Transverse colon (tissue), 4 donors: ENCODE results near the gene SLC17A9. TPM values are rescaled to one million over a fixed set of nuclear protein-coding genes. Genes with fewer than 3 reads are reported as not detected.

Experiments
- DNase-seq: peaks from one replicate; pipeline ENCODE4 v3.0.0-alpha.2; 2019
- H3K27ac ChIP-seq, 4 donors: fragments of 200-600 bp; sonication (generic); 2 replicates each; pipeline ENCODE4 v1.5.1; 2016 to 2018; ENCODE audit warnings: inconsistent platforms in 4 of 4
- H3K27me3 ChIP-seq: fragments of 200-600 bp; sonication (generic); 2 replicates; pipeline ENCODE4 v1.5.1; 2017; ENCODE audit warnings: inconsistent platforms
- H3K36me3 ChIP-seq, 4 donors: fragments of 200-600 bp; sonication (generic); 2 replicates each; pipeline ENCODE4 v1.5.1; 2017 to 2019; ENCODE audit warnings: inconsistent platforms in 4 of 4
- H3K4me1 ChIP-seq, 4 donors: fragments of 200-600 bp; sonication (generic); 2 replicates each; pipeline ENCODE4 v1.5.1; 2017 to 2020; ENCODE audit warnings: inconsistent platforms in 4 of 4
- H3K4me3 ChIP-seq, 4 donors: fragments of 200-600 bp; sonication (generic); 1 replicate in 1 of 4; 2 replicates in 3 of 4; pipeline versions ENCODE4 v1.5.1 to v1.6.1; 2017 to 2019; ENCODE audit warnings: inconsistent platforms in 4 of 4
- H3K9me3 ChIP-seq, 2 donors: fragments of 200-600 bp; sonication (generic); 2 replicates each; pipeline ENCODE4 v1.5.1; 2017 to 2019; ENCODE audit warnings: inconsistent platforms in 2 of 2
- EP300 ChIP-seq: sonication (generic); formaldehyde crosslinking; IDR thresholded peaks from one replicate; pipeline ENCODE4 v1.6.1; 2017; ENCODE audit warnings: antibody characterized with exemption, low read depth
- POLR2A ChIP-seq: fragments of 450-650 bp; IDR thresholded peaks from one replicate; pipeline ENCODE4 v1.6.1; 2016; ENCODE audit warnings: antibody characterized with exemption, mild to moderate bottlenecking, moderate library complexity
- POLR2AphosphoS5 ChIP-seq, 3 donors: sonication (generic); formaldehyde crosslinking; IDR thresholded peaks; one replicate each; pipeline ENCODE4 v1.6.1; 2016; ENCODE audit warnings: antibody characterized with exemption in 3 of 3
- WGBS, 2 donors: methylation state at CpG; one replicate each; pipeline ENCODE4 v1.1.5; 2018; ENCODE audit warnings: low coverage in 1 of 2; 5-methylcytosine and 5-hydroxymethylcytosine counted together
- in situ Hi-C, 4 donors: fragments of 200-750 bp; cut with MboI; loops; one replicate each; pipeline versions ENCODE4 v1.15.0 to v1.15.1; 2017; ENCODE audit warnings: low sequenced_read_pairs in 3 of 4, low pct_ligation_motif_present in 1 of 4, low pct_unique_long_range_greater_than_20kb in 1 of 4
- intact Hi-C: fragments of 100-400 bp; cut with DNase I; formaldehyde crosslinking; loops from one replicate; pipeline ENCODE4 v1.15.1; 2023; ENCODE audit warnings: low total_unique reads
- total RNA-seq, 4 donors: library from RNA; depleted of rRNA; stranded (reverse); fragments of >200 nt; gene quantifications; one replicate each; pipeline ENCODE4 v1.1.0, GENCODE V29; 2016
- TF ChIP-seq, protein P1 (sequence below), 5 experiments: fragments of 200-600 bp in 3 of 5; fragments of 450-650 bp in 2 of 5; sonication (generic) in 3 of 5; IDR thresholded peaks; 1 replicate in 2 of 5; 2 replicates in 3 of 5; pipeline ENCODE4 v1.5.1; 2016 to 2017; ENCODE audit warnings: antibody characterized with exemption in 5 of 5, inconsistent platforms in 3 of 5, mild to moderate bottlenecking in 2 of 5, moderate library complexity in 1 of 5

The SLC17A9 gene
- total RNA-seq, 4 donors from 2014 or later = 2.8 to 32.9 (median 4.6) TPM

DNA sequence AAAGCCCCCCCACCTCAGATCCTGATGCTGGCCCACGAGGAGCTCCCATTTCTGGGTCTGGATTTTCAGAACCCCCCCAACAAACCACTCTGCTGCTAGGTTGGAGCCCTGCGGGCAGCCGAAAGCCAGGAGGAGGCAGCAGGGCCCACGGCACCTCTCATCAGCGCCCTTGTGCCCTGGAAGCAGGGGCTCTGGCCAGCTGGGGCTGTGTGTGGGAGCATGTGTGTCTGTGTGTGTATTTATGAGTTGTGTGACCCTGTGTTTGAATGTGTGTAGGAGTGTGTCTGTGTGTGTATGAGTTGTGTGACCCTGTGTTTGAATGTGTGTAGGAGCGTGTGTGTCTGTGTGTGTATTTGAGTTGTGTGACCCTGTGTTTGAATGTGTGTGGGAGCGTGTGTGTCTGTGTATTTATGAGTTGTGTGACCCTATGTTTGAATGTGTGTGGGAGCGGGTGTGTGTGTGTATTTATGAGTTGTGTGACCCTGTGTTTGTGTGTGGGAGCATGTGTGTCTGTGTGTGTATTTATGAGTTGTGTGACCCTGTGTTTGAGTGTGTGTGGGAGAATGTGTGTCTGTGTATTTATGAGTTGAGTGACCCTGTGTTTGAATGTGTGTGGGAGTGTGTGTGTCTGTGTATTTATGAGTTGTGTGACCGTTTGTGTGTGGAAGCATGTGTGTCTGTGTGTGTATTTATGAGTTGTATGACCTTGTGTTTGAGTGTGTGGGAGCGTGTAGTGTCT lies 18.9 kb downstream of the SLC17A9 start:
- DNase-seq = no peak
- Histone ChIP-seq H3K27me3 (peaks cover 60% of the 10 kb centered on the region), H3K27ac (no peak overlapping the region), H3K9me3 (no peaks in the 10 kb centered on the region), H3K4me3 (no peak overlapping the region), H3K36me3 (no peaks in the 10 kb centered on the region), H3K4me1 (peaks cover 6 to 11% (median 7%) of the 10 kb centered on the region in 4 donors)
- intact Hi-C loops (no loop called here), in situ Hi-C loops (no loop called here)
- TF ChIP-seq EP300 (no peak), POLR2A (no peak), POLR2AphosphoS5 (IDR thresholded peaks at IDR 0.05) (no peak)
- TF ChIP-seq, protein P1, sequence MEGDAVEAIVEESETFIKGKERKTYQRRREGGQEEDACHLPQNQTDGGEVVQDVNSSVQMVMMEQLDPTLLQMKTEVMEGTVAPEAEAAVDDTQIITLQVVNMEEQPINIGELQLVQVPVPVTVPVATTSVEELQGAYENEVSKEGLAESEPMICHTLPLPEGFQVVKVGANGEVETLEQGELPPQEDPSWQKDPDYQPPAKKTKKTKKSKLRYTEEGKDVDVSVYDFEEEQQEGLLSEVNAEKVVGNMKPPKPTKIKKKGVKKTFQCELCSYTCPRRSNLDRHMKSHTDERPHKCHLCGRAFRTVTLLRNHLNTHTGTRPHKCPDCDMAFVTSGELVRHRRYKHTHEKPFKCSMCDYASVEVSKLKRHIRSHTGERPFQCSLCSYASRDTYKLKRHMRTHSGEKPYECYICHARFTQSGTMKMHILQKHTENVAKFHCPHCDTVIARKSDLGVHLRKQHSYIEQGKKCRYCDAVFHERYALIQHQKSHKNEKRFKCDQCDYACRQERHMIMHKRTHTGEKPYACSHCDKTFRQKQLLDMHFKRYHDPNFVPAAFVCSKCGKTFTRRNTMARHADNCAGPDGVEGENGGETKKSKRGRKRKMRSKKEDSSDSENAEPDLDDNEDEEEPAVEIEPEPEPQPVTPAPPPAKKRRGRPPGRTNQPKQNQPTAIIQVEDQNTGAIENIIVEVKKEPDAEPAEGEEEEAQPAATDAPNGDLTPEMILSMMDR (IDR thresholded peaks at IDR 0.05) = no peak
- WGBS, 2 donors = 72% methylated on average over 10 of the region's 10 CpGs; no CpG with 5 or more reads in 1 of the 2 donors

DNA sequence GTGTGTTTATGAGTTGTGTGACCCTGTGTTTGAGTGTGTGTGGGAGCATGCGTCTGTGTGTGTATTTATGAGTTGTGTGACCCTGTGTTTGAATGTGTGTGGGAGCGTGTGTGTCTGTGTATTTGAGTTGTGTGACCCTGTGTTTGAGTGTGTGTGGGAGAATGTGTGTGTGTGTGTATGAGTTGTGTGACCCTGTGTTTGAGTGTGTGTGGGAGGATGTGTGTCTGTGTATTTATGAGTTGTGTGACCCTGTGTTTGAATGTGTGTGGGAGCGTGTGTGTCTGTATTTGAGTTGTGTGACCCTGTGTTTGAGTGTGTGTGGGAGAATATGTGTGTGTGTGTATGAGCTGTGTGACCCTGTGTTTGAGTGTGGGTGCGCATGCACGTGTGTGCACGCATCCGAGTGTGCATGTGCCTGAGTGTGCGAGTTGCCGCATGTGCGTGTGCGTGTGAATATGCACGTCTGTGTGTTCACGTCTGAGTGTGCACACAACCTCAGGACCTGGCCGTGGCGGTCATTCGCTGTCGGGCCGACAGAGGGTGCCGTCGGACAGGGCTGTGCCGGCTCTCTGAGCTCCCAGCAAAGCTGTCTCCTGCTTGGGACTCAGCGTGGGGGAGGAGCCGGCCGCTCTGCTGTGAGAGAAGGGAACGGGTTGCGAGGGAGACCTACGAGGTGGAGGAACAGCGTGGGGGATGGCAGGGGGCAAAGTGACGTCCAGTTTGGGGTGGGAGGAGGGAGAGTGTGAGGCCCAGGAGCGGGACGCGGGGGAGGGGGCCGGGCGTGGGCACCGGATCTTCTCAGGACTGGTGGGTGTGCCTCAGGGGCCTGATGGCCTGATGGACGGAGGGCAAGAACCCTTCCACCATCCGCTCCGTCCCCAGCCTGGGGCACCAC lies 19.7 kb downstream of the SLC17A9 start:
- 0 to 4% methylated on average over 1 to 38 of the region's 38 CpGs for WGBS, 2 donors
- Histone ChIP-seq H3K4me1 (peaks cover 6 to 11% (median 7%) of the 10 kb centered on the region in 4 donors), H3K27ac (no peak overlapping the region), H3K36me3 (no peaks in the 10 kb centered on the region), H3K4me3 (peak overlapping the region in 2 of 4 donors; percentile 7 to 16), H3K9me3 (no peaks in the 10 kb centered on the region), H3K27me3 (peaks cover 68% of the 10 kb centered on the region)
- TF ChIP-seq EP300 = no peak
- no peak for TF ChIP-seq POLR2AphosphoS5 (IDR thresholded peaks at IDR 0.05)
- no peak for TF ChIP-seq POLR2A
- TF ChIP-seq, protein P1 (IDR thresholded peaks at IDR 0.05) = peak; percentile 83 to 93 (median 89)
- intact Hi-C loops = loop anchor here (2.0 kb wide), 1 partner anchor 37 kb away; no protein-coding TSS in a partner anchor
- in situ Hi-C loops = no loop called here
- peak; percentile 89 for DNase-seq

DNA sequence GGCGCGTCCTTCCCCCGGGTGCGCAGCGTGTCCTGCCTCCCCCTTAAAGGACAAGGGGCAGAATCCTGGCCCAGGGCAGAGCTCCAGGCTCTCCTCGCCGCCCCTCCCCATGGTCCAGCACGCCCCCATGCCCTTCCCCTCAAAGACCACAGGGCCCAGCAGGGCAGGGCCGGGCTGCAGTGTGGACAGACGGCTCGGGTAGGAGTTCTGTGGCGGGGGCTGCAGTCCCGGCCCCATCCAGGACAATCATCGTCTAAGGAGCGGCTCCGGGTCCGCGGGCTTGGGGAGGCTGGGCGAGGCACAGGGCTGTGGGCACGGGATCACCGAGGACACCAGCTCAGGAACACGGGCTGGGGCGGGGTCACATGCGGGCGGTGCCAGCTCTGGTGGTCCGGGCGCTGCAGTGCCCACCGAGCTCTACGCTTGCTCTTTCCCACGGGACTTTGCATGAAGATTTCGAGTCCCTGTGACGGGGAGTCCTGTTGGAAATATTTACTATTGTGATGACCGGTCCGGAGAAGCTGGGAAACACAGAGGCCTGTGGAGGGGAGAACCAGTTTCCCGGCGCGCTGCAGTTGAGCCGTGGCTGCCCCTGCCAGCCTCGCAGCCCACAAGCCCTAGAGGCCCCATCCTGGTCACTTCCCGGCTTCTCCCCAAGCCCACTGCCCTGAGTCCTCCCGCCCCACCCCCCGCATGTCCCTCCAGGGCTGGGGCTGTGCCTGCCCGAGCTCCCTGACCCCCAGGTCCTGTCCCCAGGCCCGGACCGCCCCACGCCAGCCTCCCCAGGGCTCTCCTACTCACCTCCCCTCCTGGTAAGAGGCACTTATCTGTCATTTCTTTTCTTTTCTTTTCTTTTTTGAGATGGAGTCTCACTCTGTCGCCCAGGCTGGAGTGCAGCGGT lies 20.6 kb downstream of the SLC17A9 start:
- Histone ChIP-seq H3K36me3 (no peaks in the 10 kb centered on the region), H3K4me3 (peak overlapping the region in 2 of 4 donors; percentile 7 to 16), H3K27ac (no peak overlapping the region), H3K27me3 (peaks cover 77% of the 10 kb centered on the region), H3K4me1 (peaks cover 6 to 11% (median 7%) of the 10 kb centered on the region in 4 donors), H3K9me3 (no peaks in the 10 kb centered on the region)
- intact Hi-C loops (loop anchor here (2.0 kb wide), 1 partner anchor 36 kb away; no protein-coding TSS in a partner anchor), in situ Hi-C loops (no loop called here)
- DNase-seq = no peak
- WGBS, 2 donors = 21% methylated on average over 46 of the region's 48 CpGs; no CpG with 5 or more reads in 1 of the 2 donors
- TF ChIP-seq, protein P1 (IDR thresholded peaks at IDR 0.05) = no peak
- TF ChIP-seq EP300 = no peak
- TF ChIP-seq POLR2AphosphoS5 (IDR thresholded peaks at IDR 0.05) = no peak
- TF ChIP-seq POLR2A = no peak
